SK-N-SH treated with all-trans-retinoic acid at 6 μM for 48 hours (cell line): ENCODE results near the gene NTPCR.

ENCODE experiments used
- ATAC-seq: fragments of 200-7000 bp; cut with Tn5 transposase; 3 replicates; pipeline ENCODE4 v1.9.1; 2020; ENCODE audit warnings: mild to moderate bottlenecking, moderate library complexity
- ARNTL ChIP-seq: fragments of 450-650 bp; formaldehyde crosslinking; IDR thresholded peaks from 2 replicates; pipeline ENCODE4 v1.5.0; 2020; ENCODE audit warnings: low read depth, mild to moderate bottlenecking, moderate library complexity, borderline replicate concordance
- CSRNP3 ChIP-seq: fragments of 250-450 bp; sonication (Bioruptor Pico); IDR thresholded peaks from 2 replicates; pipeline ENCODE4 v1.5.1; 2021; ENCODE audit warnings: mild to moderate bottlenecking, moderate library complexity
- ESRRG ChIP-seq: fragments of 250-450 bp; sonication (Bioruptor Pico); IDR thresholded peaks from 2 replicates; pipeline ENCODE4 v1.6.1; 2021; ENCODE audit warnings: mild to moderate bottlenecking
- GLIS3 ChIP-seq: fragments of 250-450 bp; sonication (Bioruptor Pico); IDR thresholded peaks from 2 replicates; pipeline ENCODE4 v1.5.0; 2020; ENCODE audit warnings: mild to moderate bottlenecking, moderate library complexity
- OSR1 ChIP-seq: fragments of 250-450 bp; sonication (Bioruptor Pico); IDR thresholded peaks from 2 replicates; pipeline ENCODE4 v1.8.0; 2022; ENCODE audit warnings: moderate library complexity, mild to moderate bottlenecking, inconsistent platforms
- PATZ1 ChIP-seq: fragments of 250-450 bp; sonication (Bioruptor Pico); IDR thresholded peaks from 2 replicates; pipeline ENCODE4 v1.8.0; 2020; ENCODE audit warnings: mild to moderate bottlenecking, moderate library complexity, borderline replicate concordance
- RARB ChIP-seq: fragments of 250-450 bp; sonication (Bioruptor Pico); IDR thresholded peaks from 2 replicates; pipeline ENCODE4 v1.8.0; 2021; ENCODE audit warnings: mild to moderate bottlenecking, moderate library complexity
- SNAI2 ChIP-seq: fragments of 250-450 bp; sonication (Bioruptor Pico); IDR thresholded peaks from 2 replicates; pipeline ENCODE4 v1.5.0; 2020; ENCODE audit warnings: mild to moderate bottlenecking, moderate library complexity
- TCF4 ChIP-seq: fragments of 250-450 bp; sonication (Bioruptor Pico); IDR thresholded peaks from 2 replicates; pipeline ENCODE4 v1.8.0; 2021; ENCODE audit warnings: mild to moderate bottlenecking, moderate library complexity, borderline replicate concordance
- TSHZ2 ChIP-seq: fragments of 250-450 bp; sonication (Bioruptor Pico); IDR thresholded peaks from 2 replicates; pipeline ENCODE4 v1.5.0; 2020; ENCODE audit warnings: mild to moderate bottlenecking, moderate library complexity
- ZFP3 ChIP-seq: fragments of 250-450 bp; sonication (Bioruptor Pico); IDR thresholded peaks from 2 replicates; pipeline ENCODE4 v1.5.0; 2020; ENCODE audit warnings: mild to moderate bottlenecking, moderate library complexity
- ZFP30 ChIP-seq: fragments of 450-650 bp; formaldehyde crosslinking; IDR thresholded peaks from 2 replicates; pipeline ENCODE4 v1.5.0; 2022; ENCODE audit warnings: mild to moderate bottlenecking, moderate library complexity
- ZNF565 ChIP-seq: fragments of 450-650 bp; formaldehyde crosslinking; conservative IDR thresholded peaks from 2 replicates; pipeline ENCODE4 v1.5.0; 2020; ENCODE audit warnings: low read depth, mild to moderate bottlenecking, moderate library complexity
- ZNF70 ChIP-seq: fragments of 450-650 bp; formaldehyde crosslinking; IDR thresholded peaks from 2 replicates; pipeline ENCODE4 v1.5.0; 2020; ENCODE audit warnings: mild to moderate bottlenecking, moderate library complexity
- ZNF8 ChIP-seq: fragments of 450-650 bp; formaldehyde crosslinking; IDR thresholded peaks from 2 replicates; pipeline ENCODE4 v1.5.0; 2020; ENCODE audit warnings: mild to moderate bottlenecking, moderate library complexity
- TF ChIP-seq, protein P1 (sequence below): fragments of 250-450 bp; sonication (Bioruptor Pico); IDR thresholded peaks from 2 replicates; pipeline ENCODE4 v1.8.0; 2021; ENCODE audit warnings: low read depth, mild to moderate bottlenecking, moderate library complexity, borderline replicate concordance
- TF ChIP-seq, protein P2 (sequence below): fragments of 250-450 bp; sonication (Bioruptor Pico); IDR thresholded peaks from 2 replicates; pipeline ENCODE4 v1.5.1; 2020; ENCODE audit warnings: low read depth, mild to moderate bottlenecking, moderate library complexity

The NTPCR gene

GRCh38 chr1:233004451-233004850 is 54.0 kb downstream of the NTPCR start:
- TF ChIP-seq ZNF8 = no peak
- TF ChIP-seq RARB (CRISPR knock-in tag) = no peak
- TF ChIP-seq, protein P1, sequence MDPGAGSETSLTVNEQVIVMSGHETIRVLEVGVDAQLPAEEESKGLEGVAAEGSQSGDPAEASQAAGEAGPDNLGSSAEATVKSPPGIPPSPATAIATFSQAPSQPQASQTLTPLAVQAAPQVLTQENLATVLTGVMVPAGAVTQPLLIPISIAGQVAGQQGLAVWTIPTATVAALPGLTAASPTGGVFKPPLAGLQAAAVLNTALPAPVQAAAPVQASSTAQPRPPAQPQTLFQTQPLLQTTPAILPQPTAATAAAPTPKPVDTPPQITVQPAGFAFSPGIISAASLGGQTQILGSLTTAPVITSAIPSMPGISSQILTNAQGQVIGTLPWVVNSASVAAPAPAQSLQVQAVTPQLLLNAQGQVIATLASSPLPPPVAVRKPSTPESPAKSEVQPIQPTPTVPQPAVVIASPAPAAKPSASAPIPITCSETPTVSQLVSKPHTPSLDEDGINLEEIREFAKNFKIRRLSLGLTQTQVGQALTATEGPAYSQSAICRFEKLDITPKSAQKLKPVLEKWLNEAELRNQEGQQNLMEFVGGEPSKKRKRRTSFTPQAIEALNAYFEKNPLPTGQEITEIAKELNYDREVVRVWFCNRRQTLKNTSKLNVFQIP (CRISPR knock-in tag) = no peak
- TF ChIP-seq ZNF565 = no peak
- no peak for TF ChIP-seq SNAI2 (CRISPR knock-in tag)
- no peak for ATAC-seq

DNA sequence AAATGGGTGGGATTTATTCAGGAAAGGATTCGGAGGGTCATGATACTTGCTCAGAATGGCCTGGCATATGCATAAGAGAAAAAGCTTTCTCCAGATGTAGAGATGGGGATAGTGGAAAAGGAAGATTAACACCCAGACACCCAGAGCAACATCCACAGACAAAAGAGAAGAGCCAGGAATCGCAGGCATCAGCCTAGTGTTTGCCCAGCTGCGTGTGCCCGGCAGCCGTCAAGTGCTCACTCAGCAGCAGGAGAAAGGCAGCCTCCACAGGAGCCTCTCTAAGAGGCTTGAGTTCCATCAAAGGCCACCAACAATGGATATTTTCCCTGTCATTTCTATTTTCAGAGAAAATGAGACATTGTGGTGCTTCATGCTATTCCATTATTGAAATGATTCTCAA is 54.7 kb downstream of the NTPCR start:
- ATAC-seq = no peak
- TF ChIP-seq ZNF8 (no peak), PATZ1 (CRISPR knock-in tag) (no peak), SNAI2 (CRISPR knock-in tag) (no peak), ZNF565 (no peak), ZFP30 (CRISPR knock-in tag) (no peak), ZFP3 (CRISPR knock-in tag) (no peak), GLIS3 (no peak), ARNTL (CRISPR knock-in tag) (no peak), OSR1 (no peak), TCF4 (no peak), ESRRG (no peak), TSHZ2 (CRISPR knock-in tag) (no peak), ZNF70 (no peak)
- TF ChIP-seq, protein P1 (CRISPR knock-in tag) = no peak

DNA sequence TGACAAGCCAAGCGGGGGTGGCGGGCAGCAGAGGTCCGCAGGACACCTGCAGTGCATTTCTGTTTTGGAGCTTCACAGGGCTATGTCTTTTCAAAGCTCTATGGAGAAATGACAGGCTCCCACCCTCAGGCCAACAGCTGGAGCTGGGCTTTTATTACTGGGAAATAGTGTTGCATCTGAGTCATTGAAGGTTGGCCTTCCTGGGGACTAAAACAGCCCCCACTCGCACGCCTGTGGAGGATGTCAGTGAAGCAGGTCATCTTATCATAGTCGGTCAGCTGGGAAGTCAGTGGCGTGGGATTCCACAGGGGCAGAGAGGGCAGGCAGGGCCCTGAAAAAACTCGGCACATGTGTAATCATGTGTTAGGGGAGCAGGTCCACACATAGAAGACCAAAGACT is 55.3 kb downstream of the NTPCR start:
- no peak; the same call in 2 of the 3 replicates for ATAC-seq
- TF ChIP-seq, protein P2, sequence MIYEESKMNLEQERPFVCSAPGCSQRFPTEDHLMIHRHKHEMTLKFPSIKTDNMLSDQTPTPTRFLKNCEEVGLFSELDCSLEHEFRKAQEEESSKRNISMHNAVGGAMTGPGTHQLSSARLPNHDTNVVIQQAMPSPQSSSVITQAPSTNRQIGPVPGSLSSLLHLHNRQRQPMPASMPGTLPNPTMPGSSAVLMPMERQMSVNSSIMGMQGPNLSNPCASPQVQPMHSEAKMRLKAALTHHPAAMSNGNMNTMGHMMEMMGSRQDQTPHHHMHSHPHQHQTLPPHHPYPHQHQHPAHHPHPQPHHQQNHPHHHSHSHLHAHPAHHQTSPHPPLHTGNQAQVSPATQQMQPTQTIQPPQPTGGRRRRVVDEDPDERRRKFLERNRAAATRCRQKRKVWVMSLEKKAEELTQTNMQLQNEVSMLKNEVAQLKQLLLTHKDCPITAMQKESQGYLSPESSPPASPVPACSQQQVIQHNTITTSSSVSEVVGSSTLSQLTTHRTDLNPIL (CRISPR knock-in tag) = no peak
- TF ChIP-seq CSRNP3 = no peak
- TF ChIP-seq ZNF565 = no peak
- TF ChIP-seq TSHZ2 (CRISPR knock-in tag) = no peak
- no peak for TF ChIP-seq RARB (CRISPR knock-in tag)
- TF ChIP-seq, all 23 proteins: peak for 0
